A204.1 (cell line): Measurements from ENCODE around the gene KCNV2.

Source experiments
- FAIRE-seq: peaks from 2 replicates; lab custom pipeline; 2012; peaks lifted over from hg19 to GRCh38; lab: Jason Lieb, UNC

KCNV2 gene

DNA sequence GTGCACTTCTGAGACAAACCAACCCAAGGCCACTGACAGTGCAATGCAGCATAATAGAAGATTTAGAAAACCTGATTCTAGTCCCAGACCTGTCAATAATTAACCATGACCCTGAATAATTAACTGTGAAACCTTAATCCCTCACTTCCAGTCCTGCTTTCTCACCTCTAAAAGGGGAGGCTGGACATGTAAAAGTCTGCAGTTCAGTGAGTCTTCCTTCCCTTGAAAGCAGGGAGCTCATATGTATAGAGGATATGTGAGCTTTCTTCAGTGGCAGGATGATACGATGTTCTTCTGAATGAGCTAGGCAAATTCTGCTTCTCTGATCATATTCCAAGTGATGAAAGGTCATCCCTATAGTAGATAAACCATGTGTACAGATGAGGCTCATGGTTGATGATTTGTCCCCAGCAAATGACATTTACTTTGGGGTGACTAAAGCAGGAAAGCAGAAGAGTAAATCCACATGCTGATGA is 2.9 kb downstream of the KCNV2 start:
- no peak for FAIRE-seq

DNA sequence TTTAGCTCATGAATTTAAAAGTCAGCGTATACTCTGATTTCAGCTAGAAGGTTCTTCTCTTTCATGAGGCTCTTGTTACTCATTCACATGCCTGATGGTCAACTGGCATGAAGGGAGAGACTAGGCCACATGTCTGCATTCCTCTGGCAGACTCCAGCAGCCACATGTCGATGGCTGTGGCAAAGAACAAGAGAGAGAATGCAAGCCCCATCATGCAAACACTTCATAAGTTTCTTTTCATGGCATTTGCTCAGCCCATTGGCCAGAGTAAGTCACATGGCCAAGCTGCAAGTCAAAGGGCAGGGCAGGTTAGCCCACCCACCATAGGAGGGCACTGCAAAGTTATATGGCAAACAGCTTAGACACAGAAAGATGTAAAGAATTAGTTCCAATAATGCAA is 5.4 kb downstream of the KCNV2 start:
- no peak for FAIRE-seq

DNA sequence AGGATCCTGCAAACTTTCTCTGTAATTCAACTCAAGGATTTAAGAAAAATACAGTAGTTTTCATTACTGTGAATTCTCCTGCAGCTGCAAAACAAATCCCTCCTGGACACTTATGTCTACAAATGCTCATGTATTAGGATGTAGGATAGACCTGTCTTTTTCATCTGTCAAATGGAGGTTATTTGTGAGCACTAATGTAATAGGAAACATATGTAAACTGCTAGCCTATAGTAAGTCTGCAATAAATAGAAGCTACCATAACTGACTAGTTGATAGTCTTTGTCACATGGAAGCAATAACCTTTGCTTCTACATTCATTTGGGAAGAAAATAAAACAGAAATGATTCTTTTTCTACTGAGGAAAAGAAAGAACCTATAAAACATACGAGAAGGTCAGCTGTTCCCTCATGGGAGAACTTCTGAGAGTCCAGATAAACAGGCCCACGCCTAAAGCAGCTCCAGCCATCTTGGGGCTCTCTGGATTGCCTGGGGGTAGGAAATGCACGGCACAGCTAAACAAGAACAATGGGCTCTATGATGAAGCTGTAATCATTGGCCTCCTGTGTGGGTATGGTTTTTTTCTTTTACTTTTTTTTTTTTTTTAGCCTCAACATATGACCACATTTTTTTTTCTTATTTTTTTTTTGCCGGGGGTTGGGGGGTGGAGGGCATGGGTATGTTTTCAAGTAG is 6.2 kb downstream of the KCNV2 start:
- FAIRE-seq, result no peak

DNA sequence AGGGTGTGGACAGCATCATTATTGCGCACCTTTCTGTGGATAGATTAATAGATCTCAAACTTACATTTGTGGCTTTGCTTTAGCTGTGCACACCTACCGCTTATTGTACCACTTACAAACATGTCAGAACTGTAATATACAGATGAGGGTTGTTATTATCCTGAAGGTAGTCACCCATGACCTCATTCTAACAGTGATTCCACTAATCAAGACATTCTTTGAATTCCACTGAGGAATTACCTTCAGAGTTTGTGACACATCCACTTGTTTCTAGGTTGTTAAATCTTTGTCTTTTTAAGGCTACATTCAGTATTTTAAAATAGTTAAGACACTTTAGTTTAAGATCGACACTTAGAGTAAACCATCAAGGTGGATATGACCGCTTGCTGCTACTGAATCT is 7.8 kb downstream of the KCNV2 start:
- FAIRE-seq, result no peak

DNA sequence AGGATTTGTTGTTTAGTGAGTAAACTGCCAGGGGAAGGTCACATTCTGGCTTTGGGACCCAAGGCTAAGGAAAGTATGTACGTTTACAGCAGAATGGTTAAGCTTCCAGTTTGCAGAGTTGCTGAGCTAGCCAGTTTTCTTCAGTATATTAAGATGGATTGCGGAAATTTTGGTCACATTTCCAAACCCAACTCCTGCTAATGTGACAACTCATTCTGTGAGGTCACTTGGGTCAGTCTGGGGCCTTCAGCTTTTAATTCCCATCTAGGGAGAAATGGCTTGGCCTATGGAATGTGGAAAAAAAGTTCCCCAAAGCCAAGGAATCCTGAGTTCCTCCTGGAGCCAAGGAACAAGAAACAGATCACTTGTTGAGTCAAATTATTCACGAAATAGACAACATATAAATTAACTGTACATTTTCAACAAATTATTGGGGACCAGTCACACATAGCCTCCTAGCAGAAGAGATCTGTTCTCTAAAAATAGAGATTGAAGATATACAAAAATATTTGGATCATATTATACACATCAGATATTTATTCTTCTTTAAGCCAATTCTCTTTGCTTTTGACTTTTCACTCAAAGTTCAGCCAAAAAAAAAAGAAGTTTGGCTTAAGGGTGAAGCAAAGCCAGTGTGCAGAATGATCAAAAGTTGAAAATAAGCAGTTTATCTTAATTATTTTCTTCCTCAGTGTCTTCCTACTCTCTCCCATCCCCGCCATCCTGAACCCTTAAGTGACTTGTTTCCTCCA is 8.8 kb downstream of the KCNV2 start:
- FAIRE-seq, result no peak

DNA sequence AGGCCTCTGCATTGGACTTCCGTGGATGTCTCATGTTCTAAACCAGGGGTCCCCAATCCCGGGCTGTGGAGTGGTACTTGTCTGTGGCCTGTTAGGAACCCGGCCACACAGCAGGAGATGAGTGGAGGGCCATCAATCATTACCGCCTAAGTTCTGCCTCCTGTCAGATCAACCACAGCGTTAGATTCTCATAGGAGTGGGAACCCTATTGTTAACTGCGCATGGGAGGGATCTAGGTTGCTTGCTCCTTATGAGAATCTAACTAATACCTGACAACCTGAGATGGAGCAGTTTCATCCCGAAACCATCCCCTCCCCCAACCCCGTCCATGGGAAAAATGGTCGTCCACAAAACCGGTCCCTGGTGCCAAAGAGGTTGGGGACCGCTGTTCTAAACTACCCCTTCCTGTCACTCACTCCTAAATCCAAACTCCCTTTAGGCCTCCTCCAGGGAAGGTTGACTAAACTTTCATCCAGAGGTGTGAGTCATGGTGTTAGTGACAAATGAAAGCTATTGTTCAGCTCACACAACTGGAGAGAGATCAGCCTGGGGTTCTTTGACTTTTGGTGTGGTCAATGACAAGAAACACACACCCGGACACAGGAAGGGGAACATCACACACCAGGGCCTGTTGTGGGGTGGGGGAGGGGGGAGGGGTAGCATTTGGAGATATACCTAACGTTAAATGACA is 9.5 kb downstream of the KCNV2 start:
- no peak for FAIRE-seq

DNA sequence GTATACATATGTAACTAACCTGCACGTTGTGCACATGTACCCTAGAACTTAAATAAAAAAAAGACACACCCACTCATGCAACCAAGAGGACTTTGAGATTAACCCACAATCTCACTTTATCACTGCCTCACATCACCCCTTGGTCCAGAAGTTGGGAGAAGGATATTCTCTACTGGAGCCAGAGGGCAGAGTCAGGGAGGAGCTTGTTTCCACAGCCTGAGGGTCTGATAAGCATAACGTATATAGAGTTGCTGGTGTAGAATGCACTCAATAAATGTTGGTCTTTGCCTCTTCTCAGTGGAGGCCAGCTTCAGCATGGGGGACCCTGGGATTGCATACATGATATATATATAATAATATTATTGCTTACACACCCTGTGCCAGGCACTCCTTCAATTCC is 10.1 kb downstream of the KCNV2 start:
- no peak for FAIRE-seq

DNA sequence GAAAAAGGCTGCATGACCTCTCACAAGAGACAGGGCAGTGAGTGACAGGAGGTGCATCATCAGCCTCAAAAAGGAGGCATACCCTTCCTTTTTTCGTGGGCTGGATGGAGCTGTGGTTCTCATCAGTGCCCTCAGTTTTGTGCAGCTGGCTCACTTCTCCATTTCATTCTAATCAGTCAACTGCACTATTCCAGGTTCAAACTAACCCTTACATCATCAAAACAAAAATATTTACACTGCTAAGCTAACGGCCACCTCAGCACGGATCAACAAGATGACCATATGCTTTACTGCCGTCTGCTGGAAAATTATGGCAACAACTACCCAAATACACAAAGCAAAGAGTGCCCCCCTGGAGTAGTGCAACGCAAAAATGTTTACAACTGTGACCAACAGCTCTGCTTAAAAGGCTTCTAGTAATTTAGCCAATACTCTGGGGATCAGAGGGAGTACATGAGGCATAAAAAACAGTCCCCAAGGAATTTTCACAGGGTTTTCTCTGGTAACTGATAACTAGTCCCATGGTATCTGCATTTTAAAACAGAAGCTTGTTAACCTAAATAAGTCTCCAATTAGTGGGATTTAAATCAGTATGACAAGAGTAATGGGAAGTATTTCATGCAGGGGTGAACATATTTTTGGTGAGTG is 10.8 kb downstream of the KCNV2 start:
- no peak for FAIRE-seq

DNA sequence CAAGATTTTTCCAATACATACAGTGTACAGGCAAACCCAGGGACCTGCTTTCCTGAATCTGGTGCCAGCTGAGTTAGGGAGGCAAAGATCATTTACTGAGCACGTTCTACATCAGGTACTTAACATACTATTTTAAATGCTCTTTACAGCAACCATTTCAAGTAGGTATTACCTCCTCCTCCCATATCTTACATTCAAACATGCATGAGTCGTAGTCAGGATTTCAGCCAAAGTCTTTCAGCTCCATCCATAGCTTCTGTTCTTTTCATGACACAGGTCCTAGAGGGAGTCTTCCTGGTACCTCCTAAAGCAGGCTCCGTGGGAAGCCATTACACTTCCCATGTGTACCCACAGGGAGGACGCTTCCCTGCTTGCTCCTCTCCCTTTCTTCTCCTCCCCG is 11.7 kb downstream of the KCNV2 start:
- FAIRE-seq, result no peak

DNA sequence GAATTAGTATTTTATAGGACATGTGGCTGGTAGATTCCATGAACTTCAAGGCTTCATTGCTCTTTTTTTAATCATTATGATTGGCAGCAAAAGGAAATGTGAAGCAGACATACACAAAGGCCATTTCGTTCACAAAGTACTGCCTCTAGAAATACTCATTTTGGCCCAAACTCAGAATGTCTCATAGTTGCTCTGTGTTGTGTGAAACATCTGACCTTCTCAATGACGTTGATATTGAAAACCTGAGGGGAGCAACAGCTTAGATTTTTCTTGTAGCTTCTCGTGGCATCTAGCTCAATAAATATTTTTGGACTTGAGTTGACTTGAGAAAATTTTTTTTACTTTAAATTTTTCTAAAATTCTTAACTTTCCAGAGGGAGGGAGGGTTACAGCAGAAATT is 12.4 kb downstream of the KCNV2 start:
- no peak for FAIRE-seq

DNA sequence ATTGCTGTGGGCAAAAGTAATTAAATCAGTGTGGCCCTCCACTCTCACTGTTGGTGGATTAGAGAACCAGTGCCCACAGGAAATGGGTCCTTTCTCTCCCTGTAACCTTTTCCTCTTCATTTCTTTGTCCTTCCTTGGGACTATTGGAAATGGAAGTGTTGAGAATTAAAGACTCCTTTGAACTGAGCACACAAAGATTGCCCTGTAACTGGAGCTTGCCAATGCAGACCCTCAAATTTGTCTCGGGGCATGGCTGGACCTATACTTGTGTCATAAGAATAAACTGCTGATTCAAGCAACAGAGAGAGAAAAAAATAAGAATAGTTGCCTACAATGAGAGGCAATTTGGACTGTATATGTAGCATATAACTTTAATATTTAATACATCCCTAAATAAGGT is 13.7 kb downstream of the KCNV2 start:
- FAIRE-seq, result no peak

DNA sequence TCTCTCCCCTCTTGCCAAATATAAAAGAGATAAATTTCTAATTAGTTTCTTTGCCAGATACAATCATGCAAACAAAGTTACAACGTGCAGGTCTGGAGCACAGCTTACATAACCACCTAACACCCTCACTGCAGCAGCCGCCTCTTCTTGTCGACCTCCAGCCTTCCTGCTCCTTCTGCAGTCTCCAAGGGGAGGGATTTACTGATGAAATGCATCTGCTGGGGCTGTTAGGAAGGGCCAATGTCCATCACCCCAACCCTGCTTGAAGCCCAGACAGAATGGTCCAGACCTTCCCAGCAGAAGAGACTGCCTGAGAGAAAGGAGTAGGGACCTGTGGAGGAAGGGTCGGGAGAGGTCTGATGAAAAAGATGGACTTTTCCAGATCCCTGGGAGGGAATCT is 15.2 kb downstream of the KCNV2 start:
- no peak for FAIRE-seq

DNA sequence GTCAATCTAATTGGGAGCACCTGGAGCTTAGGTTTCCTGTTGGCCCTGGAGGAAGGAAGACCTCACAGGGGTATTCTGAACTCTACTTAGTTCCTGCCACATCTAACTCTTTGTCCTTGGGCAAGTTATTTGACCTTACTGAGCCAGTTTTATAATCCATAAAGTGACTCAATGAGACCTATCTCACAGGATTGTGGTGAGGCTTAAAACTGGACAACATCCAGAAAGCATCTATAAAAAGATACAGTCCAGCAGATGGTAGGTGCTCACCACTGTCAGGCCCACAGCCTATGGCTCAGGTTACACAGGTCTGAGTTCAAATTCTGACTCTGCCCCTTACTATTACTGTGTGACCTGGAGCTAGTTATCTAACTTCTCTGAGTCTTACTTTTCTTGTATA is 23.3 kb downstream of the KCNV2 start:
- FAIRE-seq, result no peak

DNA sequence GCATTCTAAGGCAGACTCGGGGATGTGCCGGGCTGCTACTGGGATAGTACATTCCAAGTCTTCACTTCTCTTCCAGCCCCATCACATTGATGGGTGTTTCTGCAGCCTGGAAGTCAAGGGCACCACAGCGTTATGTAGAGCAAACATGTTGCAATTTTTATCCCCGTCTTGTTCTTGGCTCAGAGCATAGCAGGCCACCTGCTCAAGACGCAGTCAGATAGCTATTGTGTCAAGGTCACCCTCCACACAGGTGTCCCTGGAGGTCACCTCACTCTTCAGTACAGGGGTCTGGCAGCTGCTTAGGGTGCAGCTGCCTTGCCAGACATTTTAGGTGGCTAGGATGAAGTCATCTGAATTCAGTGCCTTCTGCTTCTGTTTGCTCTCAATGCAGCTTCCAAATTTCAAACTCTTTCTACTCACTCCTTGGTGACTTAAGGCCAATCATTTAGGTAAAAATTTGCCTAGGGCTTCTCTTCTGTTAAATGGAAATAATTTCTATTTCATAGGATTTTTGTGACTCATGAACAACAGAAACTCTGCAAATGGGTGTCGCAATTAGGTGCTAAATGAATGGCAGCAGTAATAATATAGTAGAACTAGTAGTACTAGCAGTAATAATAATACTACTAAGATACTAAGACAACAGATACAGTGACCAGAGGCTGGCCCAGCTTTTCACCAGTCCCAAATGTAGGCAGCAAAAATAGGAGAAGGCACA is 24.3 kb downstream of the KCNV2 start:
- FAIRE-seq, result no peak

DNA sequence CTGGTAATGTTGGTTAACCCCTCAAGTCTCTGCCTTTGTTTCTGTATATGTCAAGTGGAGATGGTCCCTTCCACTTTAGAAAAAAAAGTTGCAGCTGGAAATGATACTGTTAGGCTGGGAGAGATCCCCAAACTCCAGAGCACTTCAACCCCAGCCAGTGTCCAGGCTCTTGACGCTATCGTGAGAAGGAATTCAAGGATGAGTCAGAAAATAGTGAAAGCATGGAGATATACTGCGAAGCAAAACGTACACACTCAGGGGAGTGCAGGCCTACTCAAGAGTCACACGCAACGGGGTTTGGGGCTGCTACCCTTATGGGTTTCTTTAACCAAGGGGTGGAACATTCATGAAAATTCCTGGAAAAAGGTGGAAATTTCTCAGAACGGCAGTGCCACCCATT is 24.9 kb downstream of the KCNV2 start:
- FAIRE-seq, result no peak

DNA sequence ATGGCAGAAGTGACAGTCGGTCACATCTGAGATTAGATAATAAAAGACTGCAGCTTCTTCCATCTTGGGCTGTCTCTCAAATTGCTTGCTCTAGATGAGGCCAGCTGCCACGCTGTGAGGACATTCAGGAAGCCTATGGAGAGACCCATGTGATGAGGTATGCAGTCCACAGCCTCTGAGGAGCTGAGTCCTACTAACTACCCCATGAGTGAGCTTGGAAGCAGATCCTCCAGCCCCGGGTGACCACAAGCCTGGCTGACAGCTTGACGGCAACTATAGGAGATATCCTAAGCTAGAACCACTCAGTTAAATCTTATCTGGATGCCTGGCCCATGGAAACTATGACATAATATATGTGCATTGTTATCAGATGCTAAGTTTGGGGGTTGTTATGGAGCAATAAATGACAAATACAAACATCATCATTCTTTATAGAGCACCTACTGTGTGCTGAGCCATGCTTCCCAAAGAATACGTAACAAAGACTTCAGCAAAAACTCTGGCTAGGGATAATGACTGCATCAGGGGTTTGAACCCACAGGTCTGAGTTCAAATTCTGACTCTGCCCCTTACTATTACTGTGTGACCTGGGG is 26.7 kb downstream of the KCNV2 start:
- no peak for FAIRE-seq

DNA sequence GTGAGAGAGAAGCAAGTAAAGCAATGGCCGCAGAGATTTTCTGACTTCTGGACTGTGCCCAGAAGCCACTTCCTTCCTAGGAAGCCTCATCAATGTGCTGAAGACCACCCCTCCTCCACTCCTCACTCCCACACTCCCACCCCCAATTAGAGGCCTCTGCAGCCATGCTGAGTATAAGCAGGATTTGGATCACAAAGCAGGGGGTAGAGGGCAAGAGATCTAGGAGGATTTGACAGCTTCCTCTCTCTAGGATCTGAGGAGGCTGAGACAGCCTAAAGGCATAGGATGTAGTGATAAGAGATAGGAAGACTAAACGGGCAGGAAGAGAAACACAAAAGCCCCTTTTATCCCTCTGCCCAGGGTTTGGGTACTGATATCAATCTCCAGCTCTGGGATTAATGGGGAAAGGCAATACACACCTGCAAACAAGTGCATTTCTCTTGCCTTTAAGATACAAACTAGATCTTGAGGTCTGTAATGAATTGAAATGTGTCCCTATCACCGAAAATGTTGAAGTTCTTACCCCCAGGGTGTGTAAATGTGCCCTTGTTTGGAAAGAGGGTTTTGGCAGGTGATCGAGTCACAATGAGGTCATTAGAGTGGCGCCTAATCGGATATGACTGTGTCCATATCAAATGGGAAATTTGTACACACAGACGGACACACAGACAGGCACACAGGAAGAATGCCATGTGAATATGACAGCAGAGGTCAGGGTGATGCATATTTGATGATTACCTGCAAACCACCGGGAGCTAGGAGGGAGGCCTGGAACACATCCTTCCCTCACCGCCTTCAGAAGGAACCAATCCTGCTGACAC is 28.5 kb downstream of the KCNV2 start:
- no peak for FAIRE-seq

DNA sequence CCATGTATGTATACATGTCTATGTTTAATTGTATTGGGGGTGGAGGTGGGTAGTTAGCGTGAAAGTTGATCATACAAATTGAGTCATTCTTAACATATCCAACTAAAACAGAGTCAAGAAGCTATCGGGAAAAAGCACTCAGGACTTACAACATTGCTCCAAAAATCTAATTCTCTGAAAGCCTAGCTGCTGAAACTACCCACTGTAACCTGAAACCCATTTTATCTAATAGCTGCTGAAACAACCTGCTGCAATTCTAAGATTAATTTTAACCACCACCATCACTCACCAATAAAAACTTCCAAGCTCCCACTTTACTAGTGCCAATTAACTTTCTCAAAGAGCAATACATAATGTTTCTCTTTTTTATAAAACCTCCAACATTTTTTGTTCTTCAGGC is 32.2 kb downstream of the KCNV2 start:
- FAIRE-seq, result no peak

DNA sequence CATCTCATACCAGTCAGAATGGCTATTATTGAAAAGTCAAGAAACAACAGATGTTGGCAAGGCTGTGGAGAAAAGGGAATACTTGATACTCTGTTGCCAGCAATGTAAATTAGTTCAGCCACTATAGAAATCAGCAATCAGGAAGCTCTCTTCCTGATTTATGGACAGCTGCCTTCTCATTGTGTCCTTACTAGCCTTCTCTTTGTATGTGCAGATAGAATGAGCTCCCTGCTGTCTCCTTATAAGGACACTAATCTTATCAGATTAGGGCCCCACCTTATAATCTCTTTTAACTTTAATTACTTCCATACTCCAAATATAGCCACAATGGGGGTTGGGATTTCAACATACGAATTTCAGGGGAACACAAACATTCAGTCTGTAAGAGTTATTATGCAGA is 38.0 kb downstream of the KCNV2 start:
- FAIRE-seq, result no peak

DNA sequence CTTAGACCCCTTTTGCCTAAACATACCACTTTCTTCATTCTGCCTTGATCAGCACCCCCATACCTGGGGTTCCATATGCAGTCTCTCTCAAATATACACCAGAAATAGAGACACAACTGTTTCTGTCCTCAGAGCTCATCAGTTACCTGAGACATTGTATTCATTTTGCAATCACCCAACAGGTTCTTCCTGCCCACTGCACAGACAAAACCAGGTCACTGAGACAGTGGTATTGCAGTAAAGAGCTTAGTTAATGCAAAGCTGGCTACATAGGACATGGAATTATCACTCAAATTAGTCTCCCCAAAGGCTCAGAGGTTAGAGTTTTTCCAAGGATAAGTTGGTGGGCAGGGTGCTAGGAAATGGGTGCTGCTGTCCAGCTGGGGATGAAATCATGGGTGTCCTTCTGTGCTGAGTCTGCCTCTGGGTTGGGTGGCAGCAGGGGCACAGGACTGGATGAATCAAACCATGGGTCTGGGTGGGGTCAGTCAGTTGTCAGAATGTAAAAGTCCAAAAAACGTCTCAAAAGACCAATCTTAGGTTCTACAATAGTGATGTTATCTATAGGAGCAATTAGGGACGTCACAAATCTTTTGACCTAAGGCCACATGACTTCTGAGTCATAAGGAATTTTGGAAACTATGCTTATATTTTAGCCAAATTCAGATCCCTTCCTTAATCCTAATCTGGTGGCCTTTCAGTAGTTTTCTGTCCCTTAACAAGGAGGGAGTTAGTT is 41.0 kb downstream of the KCNV2 start:
- FAIRE-seq, result no peak
